HG02885 (cell line): ENCODE data around the gene FARP1.

Source experiments
- ATAC-seq: cut with Tn5 transposase; IDR thresholded peaks from one replicate; pipeline ENCODE4 v1.9.1; 2021; ENCODE audit warnings: mild to moderate bottlenecking; ENCODE audit not compliant: unreplicated experiment, poor library complexity

Gene FARP1

GRCh38 chr13:98374750-98375149 is 231.9 kb downstream of the FARP1 start:
- no peak for ATAC-seq

- ATAC-seq: no peak
Measured at GRCh38 chr13:98377635-98378378, 234.9 kb downstream of the FARP1 start.

GRCh38 chr13:98384739-98385138 is 241.8 kb downstream of the FARP1 start:
- ATAC-seq: no peak

- no peak for ATAC-seq
Measured at GRCh38 chr13:98385606-98386005, 242.7 kb downstream of the FARP1 start.

GRCh38 chr13:98386637-98387036 is 243.7 kb downstream of the FARP1 start:
- ATAC-seq: no peak

GRCh38 chr13:98389319-98389718 is 246.4 kb downstream of the FARP1 start:
- ATAC-seq: no peak

- no peak for ATAC-seq
Measured at GRCh38 chr13:98390086-98390715, 247.3 kb downstream of the FARP1 start.

- ATAC-seq: no peak
Measured at GRCh38 chr13:98393873-98394272, 251.0 kb downstream of the FARP1 start.

- no peak for ATAC-seq
Measured at GRCh38 chr13:98394820-98395510, 252.1 kb downstream of the FARP1 start.

GRCh38 chr13:98396071-98396710 is 253.3 kb downstream of the FARP1 start:
- ATAC-seq: no peak

GRCh38 chr13:98397221-98397620 is 254.3 kb downstream of the FARP1 start:
- ATAC-seq: no peak

- ATAC-seq: no peak
Measured at GRCh38 chr13:98397861-98398260, 255.0 kb downstream of the FARP1 start.

GRCh38 chr13:98398581-98398980 is 255.7 kb downstream of the FARP1 start:
- no peak for ATAC-seq

- ATAC-seq: no peak
Measured at GRCh38 chr13:98399756-98400155, 256.9 kb downstream of the FARP1 start.

- ATAC-seq: no peak
Measured at GRCh38 chr13:98401934-98402333, 259.0 kb downstream of the FARP1 start.

- no peak for ATAC-seq
Measured at GRCh38 chr13:98403076-98403475, 260.2 kb downstream of the FARP1 start.

- ATAC-seq: no peak
Measured at GRCh38 chr13:98405107-98405571, 262.2 kb downstream of the FARP1 start.

GRCh38 chr13:98405690-98406344 is 262.9 kb downstream of the FARP1 start:
- ATAC-seq: no peak

GRCh38 chr13:98406427-98406826 is 263.5 kb downstream of the FARP1 start:
- no peak for ATAC-seq

- no peak for ATAC-seq
Measured at GRCh38 chr13:98406971-98407370, 264.1 kb downstream of the FARP1 start.
